HepG2 (cell line): ENCODE data around the gene ASPM. TPM values are rescaled to one million over a fixed set of nuclear protein-coding genes. Genes with fewer than 3 reads are reported as not detected.

Experiments
- ATF1 ChIP-seq: IDR thresholded peaks from 2 replicates; pipeline ENCODE4 v1.6.1; 2016; ENCODE audit warnings: mild to moderate bottlenecking, control low read depth
- KAT8 ChIP-seq: IDR thresholded peaks from 2 replicates; pipeline ENCODE4 v1.6.1; 2016; ENCODE audit warnings: missing genetic modification reagents, missing compliant biosample characterization
- KDM1A ChIP-seq: IDR thresholded peaks from 2 replicates; pipeline ENCODE4 v1.6.1; 2016; ENCODE audit warnings: missing compliant biosample characterization
- KDM2A ChIP-seq: sonication (generic); formaldehyde crosslinking; IDR thresholded peaks from 2 replicates; pipeline ENCODE4 v1.4.0; 2020; ENCODE audit warnings: low read depth, missing genetic modification reagents, borderline replicate concordance
- NCOA2 ChIP-seq: sonication (generic); formaldehyde crosslinking; IDR thresholded peaks from 2 replicates; pipeline ENCODE4 v1.8.0; 2022; ENCODE audit warnings: inconsistent platforms
- NCOR1 ChIP-seq: fragments of 200-600 bp; sonication (generic); IDR thresholded peaks from 2 replicates; pipeline ENCODE4 v1.7.0; 2017; ENCODE audit warnings: antibody characterized with exemption, low read length, borderline replicate concordance
- NR2C2 ChIP-seq: sonication (generic); formaldehyde crosslinking; IDR thresholded peaks from 2 replicates; pipeline ENCODE4 v1.4.0; 2020; ENCODE audit warnings: missing genetic modification reagents, mild to moderate bottlenecking, moderate library complexity, borderline replicate concordance
- PAF1 ChIP-seq: IDR thresholded peaks from 2 replicates; pipeline ENCODE4 v1.6.1; 2016; ENCODE audit warnings: missing genetic modification reagents, missing compliant biosample characterization
- SALL1 ChIP-seq: sonication (generic); formaldehyde crosslinking; IDR thresholded peaks from 2 replicates; pipeline ENCODE4 v1.8.0; 2022; ENCODE audit warnings: mild to moderate bottlenecking, missing genetic modification reagents
- SIX1 ChIP-seq: sonication (generic); formaldehyde crosslinking; IDR thresholded peaks from 2 replicates; pipeline ENCODE4 v1.4.0; 2020; ENCODE audit warnings: missing genetic modification reagents, borderline replicate concordance
- TCF7 ChIP-seq: sonication (generic); IDR thresholded peaks from 2 replicates; pipeline ENCODE4 v1.6.1; 2016; ENCODE audit warnings: antibody characterized with exemption, low read depth
- TOE1 ChIP-seq: sonication (generic); formaldehyde crosslinking; IDR thresholded peaks from 2 replicates; pipeline ENCODE4 v1.4.0; 2020; ENCODE audit warnings: mild to moderate bottlenecking, missing genetic modification reagents
- ZBTB38 ChIP-seq: sonication (generic); formaldehyde crosslinking; IDR thresholded peaks from 2 replicates; pipeline ENCODE4 v1.5.1; 2020; ENCODE audit warnings: mild to moderate bottlenecking, missing genetic modification reagents
- ZFP36L1 ChIP-seq: sonication (generic); formaldehyde crosslinking; IDR thresholded peaks from 2 replicates; pipeline ENCODE4 v1.8.0; 2022; ENCODE audit warnings: mild to moderate bottlenecking, missing genetic modification reagents, moderate library complexity
- ZNF24 ChIP-seq: fragments of 450-650 bp; IDR thresholded peaks from 2 replicates; pipeline ENCODE4 v1.6.1; 2017; ENCODE audit warnings: antibody characterized with exemption, mild to moderate bottlenecking
- ZNF3 ChIP-seq: IDR thresholded peaks from 2 replicates; pipeline ENCODE4 v1.7.0; 2017; ENCODE audit warnings: inconsistent platforms
- polyA plus RNA-seq, 8 experiments: library from polyadenylated mRNA; depleted of rRNA in 3 of 8; stranded (reverse) in 7 of 8; unstranded in 1 of 8; fragments of >200 nt; fragmentation: Illumina TruSeq in 4 of 8; extraction: Trizol in 4 of 8; gene quantifications; 2 replicates each; pipeline versions ENCODE4 v1.2.1 to v1.2.3, GENCODE V29; 2011 to 2016; ENCODE audit warnings: low read depth in 4 of 8, missing spikeins in 1 of 8, mixed read lengths in 1 of 8; ENCODE audit not compliant: insufficient read depth in 1 of 8
- total RNA-seq, 5 experiments: library from RNA; depleted of rRNA; stranded (reverse); fragments of >200 nt; fragmentation: Illumina TruSeq; extraction: Trizol; gene quantifications; 2 replicates each; pipeline ENCODE4 v1.2.3, GENCODE V29; 2016; ENCODE audit warnings: low read depth in 1 of 5
- TF ChIP-seq, protein P1 (sequence below): IDR thresholded peaks from 2 replicates; pipeline ENCODE4 v1.4.0; 2020; ENCODE audit warnings: mild to moderate bottlenecking, missing genetic modification reagents
- TF ChIP-seq, protein P2 (sequence below): sonication (generic); formaldehyde crosslinking; IDR thresholded peaks from 2 replicates; pipeline ENCODE4 v1.8.1; 2022; ENCODE audit warnings: mild to moderate bottlenecking, missing genetic modification reagents
- TF ChIP-seq, protein P3 (sequence below), 2 experiments: IDR thresholded peaks; 2 replicates each; pipeline ENCODE4 v1.6.1; 2011 to 2012; ENCODE audit warnings: low read length in 2 of 2, borderline replicate concordance in 1 of 2, low read depth in 1 of 2, mild to moderate bottlenecking in 1 of 2, moderate library complexity in 1 of 2
- TF ChIP-seq, protein P4 (sequence below): sonication (generic); formaldehyde crosslinking; IDR thresholded peaks from 2 replicates; pipeline ENCODE4 v1.5.0; 2020; ENCODE audit warnings: missing genetic modification reagents

ASPM gene
- total and polyA plus RNA-seq, 2 of the 13 experiments (the other 11 are each of a cell fraction or from before 2014, with no cell fraction given), result 7.7 to 29.1 TPM

DNA sequence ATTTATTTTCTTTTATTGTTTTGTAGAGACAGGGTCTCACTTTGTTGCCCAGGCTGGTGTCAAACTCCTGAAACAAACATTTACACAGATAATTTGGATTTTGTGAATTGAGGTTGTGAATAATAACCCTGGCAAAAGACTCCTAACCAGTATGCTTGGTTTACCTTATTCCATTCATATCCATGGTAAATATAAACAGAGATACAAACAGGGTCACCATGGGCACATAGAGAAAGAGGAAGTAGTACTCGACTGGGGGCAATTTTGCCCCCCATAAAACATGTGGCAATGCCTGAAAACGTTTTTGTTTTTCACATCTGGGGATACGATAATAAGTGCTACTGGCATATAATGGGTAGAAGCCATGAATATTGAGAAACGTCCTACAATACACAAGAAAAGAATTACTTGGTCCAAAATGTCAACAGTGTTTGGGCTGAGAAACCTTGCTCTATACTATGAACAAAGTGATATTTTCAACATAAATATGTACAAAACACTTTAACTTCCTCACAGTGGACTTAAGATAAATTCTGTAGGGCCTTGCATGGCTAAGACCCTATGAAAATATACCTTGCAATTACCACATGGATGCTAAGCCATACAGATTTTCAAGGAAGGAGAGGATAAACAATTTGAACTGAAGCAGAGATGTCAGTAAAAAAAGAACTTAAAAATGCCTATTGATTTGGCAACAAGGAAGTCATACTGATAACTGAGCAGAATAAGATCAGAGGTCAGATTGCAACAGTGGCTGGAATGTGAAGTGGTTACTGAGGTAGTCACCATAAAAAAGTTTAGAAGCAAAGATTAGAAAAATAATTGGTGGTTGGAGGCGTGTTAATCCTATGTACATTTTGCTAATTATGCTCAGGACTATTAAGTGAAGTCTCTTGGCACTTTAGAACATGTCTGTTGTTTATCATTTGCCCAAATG is 27.4 kb upstream of the ASPM start (continued):
- TF ChIP-seq TOE1 (CRISPR knock-in tag), result peak; percentile 52; the same call in 1 of the 2 replicates
- no peak for TF ChIP-seq ZNF3 (CRISPR knock-in tag)
- TF ChIP-seq PAF1 (CRISPR knock-in tag), result no peak
- peak; percentile 55; the same call in 1 of the 2 replicates for TF ChIP-seq TCF7
- peak; percentile 39; the same call in 1 of the 2 replicates for TF ChIP-seq KDM1A
- no peak; the same call in 1 of the 2 replicates for TF ChIP-seq NR2C2 (CRISPR knock-in tag)
- TF ChIP-seq NCOR1, result peak; percentile 91
- 0 out of 2 replicates have a peak, but pooled peaks have one; percentile 37 for TF ChIP-seq ATF1
- TF ChIP-seq SALL1 (CRISPR knock-in tag), result peak; percentile 29; the same call in 1 of the 2 replicates
- TF ChIP-seq, protein P1, sequence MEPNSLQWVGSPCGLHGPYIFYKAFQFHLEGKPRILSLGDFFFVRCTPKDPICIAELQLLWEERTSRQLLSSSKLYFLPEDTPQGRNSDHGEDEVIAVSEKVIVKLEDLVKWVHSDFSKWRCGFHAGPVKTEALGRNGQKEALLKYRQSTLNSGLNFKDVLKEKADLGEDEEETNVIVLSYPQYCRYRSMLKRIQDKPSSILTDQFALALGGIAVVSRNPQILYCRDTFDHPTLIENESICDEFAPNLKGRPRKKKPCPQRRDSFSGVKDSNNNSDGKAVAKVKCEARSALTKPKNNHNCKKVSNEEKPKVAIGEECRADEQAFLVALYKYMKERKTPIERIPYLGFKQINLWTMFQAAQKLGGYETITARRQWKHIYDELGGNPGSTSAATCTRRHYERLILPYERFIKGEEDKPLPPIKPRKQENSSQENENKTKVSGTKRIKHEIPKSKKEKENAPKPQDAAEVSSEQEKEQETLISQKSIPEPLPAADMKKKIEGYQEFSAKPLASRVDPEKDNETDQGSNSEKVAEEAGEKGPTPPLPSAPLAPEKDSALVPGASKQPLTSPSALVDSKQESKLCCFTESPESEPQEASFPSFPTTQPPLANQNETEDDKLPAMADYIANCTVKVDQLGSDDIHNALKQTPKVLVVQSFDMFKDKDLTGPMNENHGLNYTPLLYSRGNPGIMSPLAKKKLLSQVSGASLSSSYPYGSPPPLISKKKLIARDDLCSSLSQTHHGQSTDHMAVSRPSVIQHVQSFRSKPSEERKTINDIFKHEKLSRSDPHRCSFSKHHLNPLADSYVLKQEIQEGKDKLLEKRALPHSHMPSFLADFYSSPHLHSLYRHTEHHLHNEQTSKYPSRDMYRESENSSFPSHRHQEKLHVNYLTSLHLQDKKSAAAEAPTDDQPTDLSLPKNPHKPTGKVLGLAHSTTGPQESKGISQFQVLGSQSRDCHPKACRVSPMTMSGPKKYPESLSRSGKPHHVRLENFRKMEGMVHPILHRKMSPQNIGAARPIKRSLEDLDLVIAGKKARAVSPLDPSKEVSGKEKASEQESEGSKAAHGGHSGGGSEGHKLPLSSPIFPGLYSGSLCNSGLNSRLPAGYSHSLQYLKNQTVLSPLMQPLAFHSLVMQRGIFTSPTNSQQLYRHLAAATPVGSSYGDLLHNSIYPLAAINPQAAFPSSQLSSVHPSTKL (CRISPR knock-in tag), result peak; percentile 98
- TF ChIP-seq, protein P2, sequence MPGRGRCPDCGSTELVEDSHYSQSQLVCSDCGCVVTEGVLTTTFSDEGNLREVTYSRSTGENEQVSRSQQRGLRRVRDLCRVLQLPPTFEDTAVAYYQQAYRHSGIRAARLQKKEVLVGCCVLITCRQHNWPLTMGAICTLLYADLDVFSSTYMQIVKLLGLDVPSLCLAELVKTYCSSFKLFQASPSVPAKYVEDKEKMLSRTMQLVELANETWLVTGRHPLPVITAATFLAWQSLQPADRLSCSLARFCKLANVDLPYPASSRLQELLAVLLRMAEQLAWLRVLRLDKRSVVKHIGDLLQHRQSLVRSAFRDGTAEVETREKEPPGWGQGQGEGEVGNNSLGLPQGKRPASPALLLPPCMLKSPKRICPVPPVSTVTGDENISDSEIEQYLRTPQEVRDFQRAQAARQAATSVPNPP (CRISPR knock-in tag), result 0 out of 2 replicates have a peak, but pooled peaks have one; percentile 51
- peak; percentile 93 for TF ChIP-seq NCOA2
- TF ChIP-seq SIX1 (CRISPR knock-in tag), result peak; percentile 67; the same call in 1 of the 2 replicates
- TF ChIP-seq KAT8, result peak; percentile 74
- TF ChIP-seq ZNF24, result 0 out of 2 replicates have a peak, but pooled peaks have one; percentile 12
- TF ChIP-seq KDM2A (CRISPR knock-in tag), result no peak
- TF ChIP-seq, protein P3, sequence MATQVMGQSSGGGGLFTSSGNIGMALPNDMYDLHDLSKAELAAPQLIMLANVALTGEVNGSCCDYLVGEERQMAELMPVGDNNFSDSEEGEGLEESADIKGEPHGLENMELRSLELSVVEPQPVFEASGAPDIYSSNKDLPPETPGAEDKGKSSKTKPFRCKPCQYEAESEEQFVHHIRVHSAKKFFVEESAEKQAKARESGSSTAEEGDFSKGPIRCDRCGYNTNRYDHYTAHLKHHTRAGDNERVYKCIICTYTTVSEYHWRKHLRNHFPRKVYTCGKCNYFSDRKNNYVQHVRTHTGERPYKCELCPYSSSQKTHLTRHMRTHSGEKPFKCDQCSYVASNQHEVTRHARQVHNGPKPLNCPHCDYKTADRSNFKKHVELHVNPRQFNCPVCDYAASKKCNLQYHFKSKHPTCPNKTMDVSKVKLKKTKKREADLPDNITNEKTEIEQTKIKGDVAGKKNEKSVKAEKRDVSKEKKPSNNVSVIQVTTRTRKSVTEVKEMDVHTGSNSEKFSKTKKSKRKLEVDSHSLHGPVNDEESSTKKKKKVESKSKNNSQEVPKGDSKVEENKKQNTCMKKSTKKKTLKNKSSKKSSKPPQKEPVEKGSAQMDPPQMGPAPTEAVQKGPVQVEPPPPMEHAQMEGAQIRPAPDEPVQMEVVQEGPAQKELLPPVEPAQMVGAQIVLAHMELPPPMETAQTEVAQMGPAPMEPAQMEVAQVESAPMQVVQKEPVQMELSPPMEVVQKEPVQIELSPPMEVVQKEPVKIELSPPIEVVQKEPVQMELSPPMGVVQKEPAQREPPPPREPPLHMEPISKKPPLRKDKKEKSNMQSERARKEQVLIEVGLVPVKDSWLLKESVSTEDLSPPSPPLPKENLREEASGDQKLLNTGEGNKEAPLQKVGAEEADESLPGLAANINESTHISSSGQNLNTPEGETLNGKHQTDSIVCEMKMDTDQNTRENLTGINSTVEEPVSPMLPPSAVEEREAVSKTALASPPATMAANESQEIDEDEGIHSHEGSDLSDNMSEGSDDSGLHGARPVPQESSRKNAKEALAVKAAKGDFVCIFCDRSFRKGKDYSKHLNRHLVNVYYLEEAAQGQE (IDR thresholded peaks at IDR 0.05; ENCODE audit: borderline replicate concordance in 1 of 2, low read depth in 1 of 2, low read length in 2 of 2), result peak in 1 of 2 experiments; percentile 35; a peak in 1 of 4 replicates
- no peak for TF ChIP-seq ZFP36L1 (CRISPR knock-in tag)
- TF ChIP-seq ZBTB38 (CRISPR knock-in tag), result no peak
- TF ChIP-seq, protein P4, sequence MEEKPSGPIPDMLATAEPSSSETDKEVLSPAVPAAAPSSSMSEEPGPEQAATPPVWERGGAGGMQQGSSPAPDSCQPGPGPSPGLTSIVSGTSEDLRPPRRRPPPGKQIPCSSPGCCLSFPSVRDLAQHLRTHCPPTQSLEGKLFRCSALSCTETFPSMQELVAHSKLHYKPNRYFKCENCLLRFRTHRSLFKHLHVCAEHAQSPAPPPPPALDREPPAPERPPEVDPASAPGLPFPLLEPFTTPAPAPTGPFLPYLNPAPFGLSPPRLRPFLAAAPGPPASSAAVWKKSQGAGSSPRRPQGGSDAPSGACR, result 0 out of 2 replicates have a peak, but pooled peaks have one; percentile 10
